GM12875 (cell line): Measurements from ENCODE around the gene CDSN.

Source experiments
- H3K4me3 ChIP-seq: one replicate; pipeline ENCODE4 v1.5.1; 2011; ENCODE audit warnings: low read depth, low read length, control low read depth
- CTCF ChIP-seq: IDR thresholded peaks from 2 replicates; pipeline ENCODE4 v1.5.1; 2011; ENCODE audit warnings: low read depth, mild to moderate bottlenecking, control low read depth, inconsistent platforms, low read length, moderate library complexity, borderline replicate concordance; ENCODE audit not compliant: insufficient read depth

The CDSN gene

GRCh38 chr6:31114541-31114878 is 5.7 kb downstream of the CDSN start, which contains the start of gene PSORS1C1:
TSS of gene PSORS1C1 (plus strand) at chr6:31114800. CDS start at chr6:31129633, 14,833 bp downstream.
- no peak within 1 kb of the TSS for H3K4me3 ChIP-seq
- no peak for TF ChIP-seq CTCF

GRCh38 chr6:31113861-31114540 is 6.2 kb downstream of the CDSN start:
- TF ChIP-seq CTCF: no peak
- no peak overlapping the region for H3K4me3 ChIP-seq

- H3K4me3 ChIP-seq: no peak within 1 kb of the TSS
- no peak for TF ChIP-seq CTCF
These were observed 7.8 kb downstream of the CDSN start, which contains the start of gene C6orf15 for GRCh38 chr6:31112478-31112877. TSS of gene C6orf15 (minus strand) at chr6:31112575. CDS start at chr6:31112555, 20 bp downstream.

- TF ChIP-seq CTCF: no peak
- no peak overlapping the region for H3K4me3 ChIP-seq
These were observed 8.5 kb downstream of the CDSN start for GRCh38 chr6:31111712-31112111.

GRCh38 chr6:31110825-31111582 is 9.2 kb downstream of the CDSN start:
- no peak overlapping the region for H3K4me3 ChIP-seq
- no peak for TF ChIP-seq CTCF

GRCh38 chr6:31107052-31107451 is 13.2 kb downstream of the CDSN start:
- TF ChIP-seq CTCF: no peak
- H3K4me3 ChIP-seq: no peak overlapping the region

GRCh38 chr6:31103136-31103535 is 17.1 kb downstream of the CDSN start:
- no peak overlapping the region for H3K4me3 ChIP-seq

More at GRCh38 chr6:31103136-31103535, 17.1 kb downstream of the CDSN start:
- no peak for TF ChIP-seq CTCF
